Measurements from ENCODE around the gene FAR2. TPM values are rescaled to one million over a fixed set of nuclear protein-coding genes. Genes with fewer than 3 reads are reported as not detected.

Gene FAR2
- total RNA-seq, 1 donor from 2014 or later, result 11.3 TPM

DNA sequence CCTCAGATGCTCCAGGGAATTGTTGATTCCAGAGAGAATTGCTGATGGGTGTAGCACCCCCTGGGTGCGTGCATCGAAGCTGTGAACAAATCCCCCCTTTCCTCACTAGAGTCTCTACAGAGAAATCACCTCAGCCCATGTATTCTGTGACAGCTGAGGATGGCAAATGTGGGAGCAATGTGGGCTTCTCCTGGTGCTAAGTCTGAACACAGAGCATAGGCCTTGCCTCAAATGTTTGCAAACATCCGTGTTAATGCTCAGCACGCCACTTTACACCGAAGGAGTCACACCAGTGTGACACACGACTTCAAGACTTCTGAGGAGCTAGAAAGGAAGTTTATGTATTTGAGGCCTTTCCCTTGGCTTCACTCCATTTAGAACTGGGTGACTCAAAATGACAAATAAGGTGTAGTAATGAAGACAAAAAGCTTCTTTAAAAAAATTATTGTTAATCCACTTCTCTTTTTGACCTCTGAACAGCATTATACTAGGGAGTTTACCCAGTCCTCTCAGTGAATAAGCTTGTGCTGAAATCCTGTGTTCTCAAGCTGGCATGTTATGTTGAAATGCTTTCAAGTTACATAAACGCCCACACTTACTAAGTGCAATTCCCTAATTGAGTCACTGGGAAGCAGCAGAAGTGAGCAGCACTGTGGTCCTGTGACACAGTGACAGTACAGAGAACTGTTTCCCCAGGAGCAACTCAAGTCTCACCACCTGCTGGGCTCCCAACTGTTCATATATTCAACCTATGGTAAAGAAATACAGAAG lies 92.9 kb downstream of the FAR2 start:
- intact Hi-C loops (cut with DNase I), result no loop called here

DNA sequence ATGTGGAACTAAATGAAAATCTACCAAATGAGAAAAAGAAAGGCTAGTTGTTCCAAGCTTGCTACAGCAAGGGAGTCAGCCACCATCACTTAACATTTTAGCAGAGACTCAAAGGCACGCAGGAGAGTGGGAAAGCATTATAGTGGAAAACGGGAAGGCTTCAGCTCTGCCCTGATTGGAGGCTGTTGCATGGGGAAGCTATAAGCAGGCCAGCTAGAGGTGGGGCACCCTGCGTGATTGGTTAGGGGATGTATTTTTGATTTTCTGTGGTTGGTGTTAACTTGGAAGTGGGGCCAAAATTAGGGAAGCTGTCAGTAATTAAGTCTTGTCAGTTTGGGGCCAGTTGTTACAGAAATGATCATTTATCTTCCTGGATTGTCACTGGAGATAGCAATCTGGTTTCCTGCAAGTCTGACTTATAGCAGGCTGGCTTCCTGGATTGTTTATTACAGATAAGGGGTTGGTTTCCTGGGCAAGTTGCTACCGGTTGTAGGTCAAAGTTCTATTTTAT lies 93.9 kb downstream of the FAR2 start:
- TF ChIP-seq, protein P1, sequence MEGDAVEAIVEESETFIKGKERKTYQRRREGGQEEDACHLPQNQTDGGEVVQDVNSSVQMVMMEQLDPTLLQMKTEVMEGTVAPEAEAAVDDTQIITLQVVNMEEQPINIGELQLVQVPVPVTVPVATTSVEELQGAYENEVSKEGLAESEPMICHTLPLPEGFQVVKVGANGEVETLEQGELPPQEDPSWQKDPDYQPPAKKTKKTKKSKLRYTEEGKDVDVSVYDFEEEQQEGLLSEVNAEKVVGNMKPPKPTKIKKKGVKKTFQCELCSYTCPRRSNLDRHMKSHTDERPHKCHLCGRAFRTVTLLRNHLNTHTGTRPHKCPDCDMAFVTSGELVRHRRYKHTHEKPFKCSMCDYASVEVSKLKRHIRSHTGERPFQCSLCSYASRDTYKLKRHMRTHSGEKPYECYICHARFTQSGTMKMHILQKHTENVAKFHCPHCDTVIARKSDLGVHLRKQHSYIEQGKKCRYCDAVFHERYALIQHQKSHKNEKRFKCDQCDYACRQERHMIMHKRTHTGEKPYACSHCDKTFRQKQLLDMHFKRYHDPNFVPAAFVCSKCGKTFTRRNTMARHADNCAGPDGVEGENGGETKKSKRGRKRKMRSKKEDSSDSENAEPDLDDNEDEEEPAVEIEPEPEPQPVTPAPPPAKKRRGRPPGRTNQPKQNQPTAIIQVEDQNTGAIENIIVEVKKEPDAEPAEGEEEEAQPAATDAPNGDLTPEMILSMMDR (IDR thresholded peaks at IDR 0.05), result no peak
- no peaks in the 10 kb centered on the region for H3K36me3 ChIP-seq
- DNase-seq (ENCODE audit: low spot score in 2 of 2), result no peak
- intact Hi-C loops (cut with DNase I), result no loop called here
- H3K27me3 ChIP-seq, result no peaks in the 10 kb centered on the region
- H3K9me3 ChIP-seq, result no peaks in the 10 kb centered on the region
- H3K27ac ChIP-seq, result peak overlapping the region in 1 of 2 donors; percentile 37
- H3K4me1 ChIP-seq, result peaks cover 0 to 5% of the 10 kb centered on the region in 2 donors
- H3K4me3 ChIP-seq, result no peak overlapping the region

More for the DNA sequence above, 92.9 kb downstream of the FAR2 start:
- no peak for DNase-seq (ENCODE audit: low spot score in 2 of 2)
- no peaks in the 10 kb centered on the region for H3K9me3 ChIP-seq
- TF ChIP-seq, protein P1 (IDR thresholded peaks at IDR 0.05), result peak in 2 of 3 experiments; percentile 17 to 19
- H3K27ac ChIP-seq, result peak overlapping the region; percentile 15 to 65
- no peaks in the 10 kb centered on the region for H3K27me3 ChIP-seq
- H3K36me3 ChIP-seq, result no peaks in the 10 kb centered on the region
- H3K4me3 ChIP-seq, result no peak overlapping the region
- peaks cover 0 to 5% of the 10 kb centered on the region in 2 donors for H3K4me1 ChIP-seq

DNA sequence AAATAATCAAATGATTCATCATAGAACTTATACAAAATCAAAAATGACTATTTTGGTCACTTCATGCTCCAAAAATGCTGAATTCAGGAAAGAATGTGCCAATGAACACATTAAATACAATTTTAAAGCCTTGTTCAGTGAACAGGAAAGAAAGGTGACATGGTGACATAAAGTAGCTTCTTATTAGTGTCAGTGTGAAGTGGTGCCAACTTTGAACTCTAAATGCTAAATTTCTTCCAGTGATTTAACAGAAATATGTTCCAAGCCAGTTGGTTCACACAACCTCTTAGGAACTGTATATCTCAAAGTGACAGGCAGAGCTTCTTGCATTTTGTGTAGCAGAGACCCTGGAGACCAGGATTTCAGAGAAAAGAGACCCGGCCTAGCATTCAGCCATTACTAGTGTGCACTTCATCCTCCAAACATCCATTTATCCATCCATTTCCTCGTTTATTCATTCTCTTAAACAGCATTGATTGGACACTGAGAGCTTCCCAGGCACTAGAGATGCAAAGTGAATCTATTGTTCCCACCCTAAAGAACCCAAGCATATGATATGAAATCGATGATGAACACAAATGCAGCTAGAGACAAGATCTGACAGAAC lies 95.2 kb downstream of the FAR2 start:
- H3K4me3 ChIP-seq, result no peak overlapping the region
- H3K9me3 ChIP-seq, result no peaks in the 10 kb centered on the region
- TF ChIP-seq, protein P1 (IDR thresholded peaks at IDR 0.05), result no peak
- peaks cover 0 to 5% of the 10 kb centered on the region in 2 donors for H3K4me1 ChIP-seq
- H3K36me3 ChIP-seq, result no peaks in the 10 kb centered on the region
- no peaks in the 10 kb centered on the region for H3K27me3 ChIP-seq
- H3K27ac ChIP-seq, result no peak overlapping the region
- intact Hi-C loops (cut with DNase I), result no loop called here
- no peak for DNase-seq (ENCODE audit: low spot score in 2 of 2)

DNA sequence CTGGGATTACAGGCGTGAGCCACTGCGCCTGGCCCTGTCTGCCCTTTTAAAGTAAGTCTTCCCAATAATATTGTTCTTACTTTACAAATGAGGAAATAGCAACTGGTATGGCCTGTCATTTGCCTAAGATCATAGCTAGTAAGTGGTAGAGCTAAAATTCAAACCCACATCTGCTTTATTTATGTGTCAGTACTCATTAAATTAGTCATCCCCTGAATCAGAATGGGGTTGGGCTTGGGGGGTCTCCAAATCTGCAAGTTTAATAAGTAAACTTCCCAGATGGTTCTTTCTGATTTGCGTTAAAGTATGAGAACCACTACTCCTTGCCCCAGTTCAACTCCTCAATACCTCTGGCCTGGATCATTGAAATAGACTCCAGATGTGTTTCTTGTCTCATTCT lies 96.2 kb downstream of the FAR2 start:
- intact Hi-C loops (cut with DNase I), result no loop called here
- Histone ChIP-seq H3K9me3 (no peaks in the 10 kb centered on the region), H3K27ac (no peak overlapping the region), H3K4me3 (no peak overlapping the region), H3K4me1 (peaks cover 0 to 5% of the 10 kb centered on the region in 2 donors), H3K27me3 (no peaks in the 10 kb centered on the region), H3K36me3 (no peaks in the 10 kb centered on the region)
- TF ChIP-seq, protein P1 (IDR thresholded peaks at IDR 0.05), result no peak
- no peak for DNase-seq (ENCODE audit: low spot score in 2 of 2)

DNA sequence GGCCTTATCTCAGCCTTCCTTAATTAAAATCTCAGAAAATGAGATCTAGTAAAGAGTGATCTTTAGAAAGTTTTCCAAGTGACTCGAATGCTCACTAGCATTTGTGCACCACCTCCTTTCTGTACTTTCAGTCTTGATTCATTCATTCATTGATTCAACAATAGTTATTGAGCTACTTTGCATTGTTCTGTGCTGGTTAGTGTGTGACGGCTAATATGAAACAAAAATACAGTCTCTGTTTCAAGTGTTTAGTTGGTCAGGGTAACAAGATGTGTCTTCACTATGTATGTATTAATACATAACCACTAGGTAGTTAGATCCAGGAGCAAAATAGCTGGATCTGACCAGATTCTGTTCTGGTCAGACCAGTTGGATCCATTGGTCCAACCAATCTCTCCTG lies 100.9 kb downstream of the FAR2 start:
- no peaks in the 10 kb centered on the region for H3K4me1 ChIP-seq
- H3K9me3 ChIP-seq, result no peaks in the 10 kb centered on the region
- H3K36me3 ChIP-seq, result no peaks in the 10 kb centered on the region
- DNase-seq (ENCODE audit: low spot score in 2 of 2), result no peak
- no peaks in the 10 kb centered on the region for H3K27me3 ChIP-seq
- TF ChIP-seq, protein P1 (IDR thresholded peaks at IDR 0.05), result no peak
- H3K4me3 ChIP-seq, result no peak overlapping the region
- H3K27ac ChIP-seq, result no peak overlapping the region
- intact Hi-C loops (cut with DNase I), result no loop called here
